ENCODE measurements around the gene ZBTB7B. TPM values are rescaled to one million over a fixed set of nuclear protein-coding genes. Genes with fewer than 3 reads are reported as not detected.

ZBTB7B gene
- total RNA-seq, 2 donors from 2014 or later: 35.3 to 66.3 TPM

DNA sequence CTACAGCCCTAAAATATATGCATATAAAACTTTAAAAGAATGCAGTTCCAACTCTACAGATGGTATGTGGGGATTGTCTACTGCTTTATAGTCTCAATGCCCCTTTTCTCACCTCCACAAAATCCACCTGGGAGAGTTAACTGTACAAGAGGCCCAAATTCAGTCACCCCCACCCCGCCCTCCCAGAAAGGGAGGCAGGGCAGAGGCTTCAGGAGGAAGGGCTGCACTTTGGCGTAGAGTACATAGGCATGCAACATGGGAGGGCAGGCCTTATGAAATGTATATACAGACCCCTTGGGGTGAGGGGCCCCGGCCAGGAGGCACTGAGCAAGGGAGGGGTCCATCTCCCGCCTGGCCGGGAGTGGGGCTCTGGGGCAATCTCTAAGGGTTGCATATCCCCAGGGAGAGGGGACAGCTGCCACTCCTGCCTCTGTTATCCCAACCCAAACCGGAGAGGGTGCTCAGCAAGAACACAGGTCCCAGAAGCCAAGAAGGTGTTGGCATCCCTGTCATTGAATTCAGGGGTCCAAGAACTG lies 39.7 kb upstream of the ZBTB7B start:
- Histone ChIP-seq H3K4me3 (peak overlapping the region; percentile 91), H3K36me3 (peaks cover 44% of the 10 kb centered on the region), H3K27me3 (replicated peaks; ENCODE audit: insufficient read depth) (no peaks in the 10 kb centered on the region), H3K27ac (peak overlapping the region in 1 of 2 donors; percentile 97), H3K9me3 (no peaks in the 10 kb centered on the region), H3K4me1 (ENCODE audit: control insufficient read depth in 1 of 2, low read depth in 2 of 2) (peaks cover 12 to 21% of the 10 kb centered on the region in 2 donors)
- TF ChIP-seq, protein P1, sequence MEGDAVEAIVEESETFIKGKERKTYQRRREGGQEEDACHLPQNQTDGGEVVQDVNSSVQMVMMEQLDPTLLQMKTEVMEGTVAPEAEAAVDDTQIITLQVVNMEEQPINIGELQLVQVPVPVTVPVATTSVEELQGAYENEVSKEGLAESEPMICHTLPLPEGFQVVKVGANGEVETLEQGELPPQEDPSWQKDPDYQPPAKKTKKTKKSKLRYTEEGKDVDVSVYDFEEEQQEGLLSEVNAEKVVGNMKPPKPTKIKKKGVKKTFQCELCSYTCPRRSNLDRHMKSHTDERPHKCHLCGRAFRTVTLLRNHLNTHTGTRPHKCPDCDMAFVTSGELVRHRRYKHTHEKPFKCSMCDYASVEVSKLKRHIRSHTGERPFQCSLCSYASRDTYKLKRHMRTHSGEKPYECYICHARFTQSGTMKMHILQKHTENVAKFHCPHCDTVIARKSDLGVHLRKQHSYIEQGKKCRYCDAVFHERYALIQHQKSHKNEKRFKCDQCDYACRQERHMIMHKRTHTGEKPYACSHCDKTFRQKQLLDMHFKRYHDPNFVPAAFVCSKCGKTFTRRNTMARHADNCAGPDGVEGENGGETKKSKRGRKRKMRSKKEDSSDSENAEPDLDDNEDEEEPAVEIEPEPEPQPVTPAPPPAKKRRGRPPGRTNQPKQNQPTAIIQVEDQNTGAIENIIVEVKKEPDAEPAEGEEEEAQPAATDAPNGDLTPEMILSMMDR (IDR thresholded peaks at IDR 0.05): no peak
- no peak for DNase-seq (ENCODE audit: low spot score)
- no peak for ATAC-seq (ENCODE audit: insufficient number of reproducible peaks, low FRiP score, low read depth)

DNA sequence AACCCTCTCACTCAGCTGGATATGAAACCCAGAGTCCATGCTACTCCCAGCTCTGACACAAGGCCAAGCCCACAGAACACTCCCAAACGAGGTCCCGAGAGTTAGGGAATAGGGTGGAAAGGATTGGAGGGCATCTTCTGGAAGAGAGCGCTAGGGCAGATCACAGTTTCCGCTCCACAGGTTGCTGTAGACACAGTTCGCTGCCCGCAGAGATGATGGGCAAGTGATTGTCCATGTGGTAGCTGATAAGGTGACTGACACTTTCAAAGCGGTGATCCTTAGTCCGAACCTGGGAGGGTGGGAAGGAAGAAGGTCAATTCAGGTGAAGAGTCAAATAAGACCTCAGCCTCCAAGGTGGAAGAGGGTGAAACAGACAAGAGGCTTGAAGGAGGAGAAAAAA lies 39.0 kb upstream of the ZBTB7B start:
- Histone ChIP-seq H3K27me3 (replicated peaks; ENCODE audit: insufficient read depth) (no peaks in the 10 kb centered on the region), H3K27ac (no peak overlapping the region), H3K4me3 (no peak overlapping the region), H3K9me3 (no peaks in the 10 kb centered on the region), H3K4me1 (ENCODE audit: control insufficient read depth in 1 of 2, low read depth in 2 of 2) (peaks cover 13 to 22% of the 10 kb centered on the region in 2 donors), H3K36me3 (peaks cover 41% of the 10 kb centered on the region)
- TF ChIP-seq, protein P1 (IDR thresholded peaks at IDR 0.05): no peak
- ATAC-seq (ENCODE audit: insufficient number of reproducible peaks, low FRiP score, low read depth) (no peak), DNase-seq (ENCODE audit: low spot score) (no peak)

DNA sequence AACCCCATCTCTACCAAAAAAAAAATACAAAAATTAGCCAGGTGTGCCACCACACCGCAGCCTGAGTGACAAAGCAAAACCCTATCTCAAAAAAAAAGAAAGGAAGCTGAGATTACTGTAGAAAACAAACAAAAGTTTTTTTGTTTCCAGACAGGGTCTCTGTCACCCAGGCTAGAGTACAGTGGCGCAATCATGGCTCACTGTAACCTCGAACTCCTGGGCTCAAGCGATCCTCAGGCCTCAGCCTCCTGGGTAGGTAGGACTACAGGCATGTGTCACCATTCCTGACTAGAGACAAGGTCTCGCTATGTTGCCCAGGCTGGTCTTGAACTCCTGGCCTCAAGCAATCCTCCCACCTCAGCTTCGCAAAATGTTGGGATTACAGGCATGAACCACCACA lies 38.2 kb upstream of the ZBTB7B start:
- Histone ChIP-seq H3K4me1 (ENCODE audit: control insufficient read depth in 1 of 2, low read depth in 2 of 2) (peaks cover 18 to 30% of the 10 kb centered on the region in 2 donors), H3K36me3 (peaks cover 36% of the 10 kb centered on the region), H3K9me3 (no peaks in the 10 kb centered on the region), H3K27me3 (replicated peaks; ENCODE audit: insufficient read depth) (no peaks in the 10 kb centered on the region), H3K27ac (no peak overlapping the region), H3K4me3 (no peak overlapping the region)
- TF ChIP-seq, protein P1 (IDR thresholded peaks at IDR 0.05): no peak
- no peak for ATAC-seq (ENCODE audit: insufficient number of reproducible peaks, low FRiP score, low read depth)
- DNase-seq (ENCODE audit: low spot score): no peak

DNA sequence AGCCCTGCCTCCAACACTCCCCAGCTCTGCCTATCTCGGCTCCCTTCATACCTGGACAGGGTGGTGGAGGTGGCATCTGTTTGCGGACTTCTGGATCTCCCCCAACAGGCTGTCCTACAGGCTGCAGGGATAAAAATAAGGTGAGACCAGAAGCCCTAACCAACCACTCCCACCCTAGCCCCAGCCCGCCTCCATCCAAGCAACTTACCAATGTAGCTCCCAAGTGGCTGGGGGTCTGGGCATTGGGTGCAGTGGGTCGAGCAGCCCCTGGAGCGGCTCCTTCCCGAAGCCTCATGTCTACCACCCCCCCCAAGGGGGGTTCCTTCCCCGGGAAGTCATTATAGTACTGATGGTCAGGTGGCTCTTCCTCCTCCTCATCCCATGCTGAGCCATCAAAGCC lies 36.5 kb upstream of the ZBTB7B start:
- Histone ChIP-seq H3K36me3 (peaks cover 33% of the 10 kb centered on the region), H3K27me3 (replicated peaks; ENCODE audit: insufficient read depth) (no peaks in the 10 kb centered on the region), H3K9me3 (no peaks in the 10 kb centered on the region), H3K27ac (no peak overlapping the region), H3K4me3 (no peak overlapping the region), H3K4me1 (ENCODE audit: control insufficient read depth in 1 of 2, low read depth in 2 of 2) (peaks cover 24 to 38% of the 10 kb centered on the region in 2 donors)
- ATAC-seq (ENCODE audit: insufficient number of reproducible peaks, low FRiP score, low read depth): no peak
- TF ChIP-seq, protein P1 (IDR thresholded peaks at IDR 0.05): no peak
- no peak for DNase-seq (ENCODE audit: low spot score)

DNA sequence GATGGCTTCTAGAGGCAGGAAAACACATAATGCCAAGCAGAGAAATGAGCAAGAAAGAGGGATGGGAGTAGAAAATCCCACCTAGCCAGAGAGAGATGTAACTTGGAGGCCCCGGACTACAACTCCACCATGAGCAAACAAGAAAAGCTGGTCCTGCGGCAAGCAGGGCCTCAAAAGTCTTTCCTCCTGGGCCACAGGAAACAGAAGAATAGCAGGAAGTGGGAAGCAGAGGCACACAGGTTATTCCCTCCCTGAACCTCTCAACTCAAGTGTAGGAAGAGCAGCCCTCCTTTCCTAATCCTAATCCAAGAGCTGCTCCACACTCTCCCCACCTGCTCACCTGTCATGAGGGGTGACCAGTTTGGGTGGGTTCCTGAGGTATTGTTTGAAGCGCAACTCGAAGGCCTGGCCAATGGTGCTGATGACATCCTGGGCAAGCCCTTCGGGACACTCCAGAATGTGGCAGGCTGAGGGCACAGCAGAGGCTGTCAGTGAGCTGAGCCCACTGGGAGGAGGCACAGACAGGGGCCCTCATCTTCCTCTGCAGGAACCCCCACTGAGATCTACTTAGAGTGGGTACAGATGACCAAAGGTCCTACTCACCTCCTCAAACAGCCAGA lies 35.2 kb upstream of the ZBTB7B start:
- no peak overlapping the region for H3K4me3 ChIP-seq
- TF ChIP-seq, protein P1 (IDR thresholded peaks at IDR 0.05): no peak
- peaks cover 33% of the 10 kb centered on the region for H3K36me3 ChIP-seq
- DNase-seq (ENCODE audit: low spot score) (no peak), ATAC-seq (ENCODE audit: insufficient number of reproducible peaks, low FRiP score, low read depth) (no peak)
- H3K27me3 ChIP-seq (replicated peaks; ENCODE audit: insufficient read depth): no peaks in the 10 kb centered on the region
- H3K9me3 ChIP-seq: no peaks in the 10 kb centered on the region
- peak overlapping the region in 1 of 2 donors; percentile 24 for H3K27ac ChIP-seq
- H3K4me1 ChIP-seq (ENCODE audit: control insufficient read depth in 1 of 2, low read depth in 2 of 2): peaks cover 35 to 48% of the 10 kb centered on the region in 2 donors
